IMR-90 (cell line): ENCODE measurements around the gene FXYD1. TPM values are rescaled to one million over a fixed set of nuclear protein-coding genes. Genes with fewer than 3 reads are reported as not detected.
"Not testable (repeated sequence)": the region's sequence is repeated elsewhere in the genome, so short reads cannot be mapped to it uniquely, and the experiment has no call there.

Experiments used
- ATAC-seq: fragments of 200-7000 bp; cut with Tn5 transposase; 2 replicates; pipeline ENCODE4 v1.9.1; 2020; ENCODE audit warnings: low read depth, mild to moderate bottlenecking, moderate library complexity
- BruUV-seq: library from RNA; stranded (reverse); fragments of 400-500 nt; replicated peaks from 2 replicates; lab custom pipeline; 2021; lab: Mats Ljungman, UMichigan
- CTCF ChIA-PET: fragments of 300-600 bp; formaldehyde crosslinking; extraction: SDS; loops from one replicate; lab custom pipeline; 2021; ENCODE audit warnings: antibody characterized with exemption; lab: Yijun Ruan, JAX
- POLR2A ChIA-PET: fragments of 300-600 bp; sonication (Branson Sonifier 250); formaldehyde crosslinking; loops from one replicate; lab custom pipeline; 2022; ENCODE audit warnings: antibody characterized with exemption; ENCODE audit not compliant: unreplicated experiment; lab: Charles Lee
- DNase-seq: peaks from one replicate; pipeline ENCODE4 v3.0.0; 2013
- H2AFZ ChIP-seq: replicated peaks from 2 replicates; pipeline ENCODE3; 2013; ENCODE audit warnings: low read length, mild to moderate bottlenecking; ENCODE audit not compliant: poor library complexity
- H2AK5ac ChIP-seq: 2 replicates; pipeline ENCODE4 v1.6.1; 2013; ENCODE audit warnings: low read depth, low read length, inconsistent platforms
- H2AK9ac ChIP-seq: replicated peaks from 2 replicates; pipeline ENCODE3; 2013; ENCODE audit warnings: mild to moderate bottlenecking, low read depth, low read length, moderate library complexity; ENCODE audit not compliant: poor library complexity
- H2BK120ac ChIP-seq: 2 replicates; pipeline ENCODE4 v1.6.1; 2013; ENCODE audit warnings: low read depth, low read length, inconsistent platforms
- H2BK15ac ChIP-seq: 3 replicates; pipeline ENCODE4 v1.6.1; 2013; ENCODE audit warnings: low read depth, low read length, inconsistent platforms
- H2BK20ac ChIP-seq: 2 replicates; pipeline ENCODE4 v1.6.1; 2013; ENCODE audit warnings: low read depth, mild to moderate bottlenecking, inconsistent platforms, low read length, moderate library complexity
- H2BK5ac ChIP-seq: 2 replicates; pipeline ENCODE4 v1.6.1; 2013; ENCODE audit warnings: mild to moderate bottlenecking, low read depth, low read length, inconsistent platforms; ENCODE audit not compliant: poor library complexity, severe bottlenecking
- H3K14ac ChIP-seq: replicated peaks from 2 replicates; pipeline ENCODE4 v1.6.1; 2013; ENCODE audit warnings: low read depth, low read length, inconsistent platforms
- H3K18ac ChIP-seq: 2 replicates; pipeline ENCODE4 v1.6.1; 2013; ENCODE audit warnings: low read depth, low read length, control low read depth
- H3K23ac ChIP-seq: 2 replicates; pipeline ENCODE4 v1.6.1; 2013; ENCODE audit warnings: low read depth, low read length, inconsistent platforms
- H3K27ac ChIP-seq: 2 replicates; pipeline ENCODE4 v1.5.1; 2013; ENCODE audit warnings: mild to moderate bottlenecking, control low read depth, low read length; ENCODE audit not compliant: insufficient read depth
- H3K27me3 ChIP-seq: 2 replicates; pipeline ENCODE4 v1.6.1; 2013; ENCODE audit warnings: low read length; ENCODE audit not compliant: control insufficient read depth, insufficient read depth
- H3K36me3 ChIP-seq: 2 replicates; pipeline ENCODE4 v1.6.1; 2013; ENCODE audit warnings: low read length, mixed read lengths; ENCODE audit not compliant: control insufficient read depth, insufficient read depth
- H3K4ac ChIP-seq: 2 replicates; pipeline ENCODE4 v1.6.1; 2013; ENCODE audit warnings: low read depth, low read length, inconsistent platforms
- H3K4me1 ChIP-seq: 2 replicates; pipeline ENCODE4 v1.6.1; 2013; ENCODE audit warnings: low read length, mixed read lengths; ENCODE audit not compliant: control insufficient read depth, insufficient read depth
- H3K4me2 ChIP-seq: 2 replicates; pipeline ENCODE4 v1.6.1; 2013; ENCODE audit warnings: low read depth, mild to moderate bottlenecking, control low read depth, low read length, moderate library complexity
- H3K4me3 ChIP-seq: 2 replicates; pipeline ENCODE4 v1.5.1; 2013; ENCODE audit warnings: low read depth, mild to moderate bottlenecking, control low read depth, low read length, moderate library complexity; ENCODE audit not compliant: insufficient read depth
- H3K56ac ChIP-seq: 2 replicates; pipeline ENCODE4 v1.6.1; 2013; ENCODE audit warnings: low read length, inconsistent platforms; ENCODE audit not compliant: insufficient read depth; ENCODE audit errors: extremely low read depth
- H3K79me1 ChIP-seq, 2 experiments: 2 replicates each; pipeline ENCODE4 v1.6.1; 2013; ENCODE audit warnings: low read length in 2 of 2, inconsistent platforms in 1 of 2, low read depth in 1 of 2
- H3K9ac ChIP-seq: 2 replicates; pipeline ENCODE4 v1.6.1; 2013; ENCODE audit warnings: low read depth, low read length, control low read depth
- H3K9me1 ChIP-seq: 2 replicates; pipeline ENCODE4 v1.6.1; 2013; ENCODE audit warnings: low read length, inconsistent platforms; ENCODE audit not compliant: insufficient read depth
- H3K9me3 ChIP-seq: 2 replicates; pipeline ENCODE4 v1.6.1; 2013; ENCODE audit warnings: low read length; ENCODE audit not compliant: control insufficient read depth, insufficient read depth
- H4K20me1 ChIP-seq: 2 replicates; pipeline ENCODE4 v1.6.1; 2013; ENCODE audit warnings: low read length, inconsistent platforms; ENCODE audit not compliant: insufficient read depth
- H4K5ac ChIP-seq: 2 replicates; pipeline ENCODE4 v1.6.1; 2013; ENCODE audit warnings: mild to moderate bottlenecking, low read depth, low read length, control low read depth
- H4K8ac ChIP-seq, 2 experiments: 2 replicates each; pipeline ENCODE4 v1.6.1; 2013; ENCODE audit warnings: low read depth in 2 of 2, low read length in 2 of 2, control low read depth in 1 of 2, inconsistent platforms in 1 of 2
- H4K91ac ChIP-seq: 2 replicates; pipeline ENCODE4 v1.6.1; 2013; ENCODE audit warnings: low read depth, low read length, inconsistent platforms; ENCODE audit not compliant: insufficient read depth
- WGBS, 2 experiments: methylation state at CpG; one replicate each; pipeline versions ENCODE4 v1.1.5 to v1.1.7; 2013; ENCODE audit warnings: missing lambda C conversion rate in 2 of 2; ENCODE audit not compliant: insufficient read length in 1 of 2; ENCODE audit errors: extremely low coverage in 2 of 2; 5-methylcytosine and 5-hydroxymethylcytosine counted together
- dilution Hi-C: fragments of 300-500 bp; cut with HindIII; formaldehyde crosslinking; loops from one replicate; pipeline ENCODE4 v1.14.3; 2018; ENCODE audit warnings: low sequenced_read_pairs; ENCODE audit not compliant: unreplicated experiment
- in situ Hi-C: fragments of 300-500 bp; cut with MboI; formaldehyde crosslinking; loops from 3 replicates; pipeline ENCODE4 v1.14.3; 2019; ENCODE audit warnings: low sequenced_read_pairs, inconsistent platforms, mixed read lengths
- intact Hi-C: fragments of 100-400 bp; cut with micrococcal nuclease; formaldehyde crosslinking; loops from 2 replicates; pipeline ENCODE4 v1.10.0; 2022
- polyA plus RNA-seq, 3 experiments: library from polyadenylated mRNA; depleted of rRNA; stranded (reverse); fragments of >200 nt; gene quantifications; 2 replicates each; pipeline ENCODE4 v1.2.3, GENCODE V29; 2012; ENCODE audit warnings: low replicate concordance in 1 of 3
- total RNA-seq: library from RNA; depleted of rRNA; stranded (reverse); fragments of >200 nt; gene quantifications from 2 replicates; pipeline ENCODE4 v1.2.3, GENCODE V29; 2012

Gene FXYD1
- total and polyA plus RNA-seq, 2 of the 4 experiments (the other 2 are of a cell fraction) = 0.18 to 3.9 TPM

DNA sequence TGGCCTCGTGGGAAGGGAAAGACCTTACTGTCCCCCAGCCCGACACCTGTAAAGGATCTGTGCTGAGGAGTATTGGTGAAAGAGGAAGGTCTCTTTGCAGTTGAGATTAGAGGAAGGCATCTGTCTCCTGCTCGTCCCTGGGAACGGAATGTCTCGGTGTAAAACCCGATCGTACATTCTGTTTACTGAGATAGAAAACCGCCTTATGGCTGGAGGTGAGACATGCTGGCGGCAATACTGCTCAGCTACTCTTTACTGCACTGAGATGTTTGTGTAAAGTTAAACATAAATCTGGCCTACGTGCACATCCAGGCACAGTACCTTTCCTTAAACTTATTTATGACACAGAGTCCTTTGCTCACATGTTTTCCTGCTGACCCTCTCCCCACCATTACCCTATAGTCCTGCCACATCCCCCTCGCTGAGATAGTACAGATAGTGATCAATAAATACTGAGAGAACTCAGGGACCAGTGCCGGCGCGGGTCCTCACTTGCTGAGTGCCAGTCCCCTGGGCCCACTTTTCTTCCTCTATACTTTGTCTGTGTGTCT lies 8.8 kb upstream of the FXYD1 start:
- H3K27me3 ChIP-seq = peaks cover 18% of the 10 kb centered on the region; the same call in 1 of the 2 replicates
- DNase-seq, H2AFZ ChIP-seq, H2AK5ac ChIP-seq, ATAC-seq, H4K8ac ChIP-seq, BruUV-seq, H3K4me1 ChIP-seq, H3K79me1 ChIP-seq, H3K56ac ChIP-seq, H4K20me1 ChIP-seq, POLR2A ChIA-PET, H3K36me3 ChIP-seq, H3K9me1 ChIP-seq, H3K9ac ChIP-seq, dilution Hi-C loops, H2BK120ac ChIP-seq, intact Hi-C loops, CTCF ChIA-PET, H3K14ac ChIP-seq, H4K5ac ChIP-seq, H3K9me3 ChIP-seq, H3K27ac ChIP-seq, H2AK9ac ChIP-seq, H2BK5ac ChIP-seq, H2BK15ac ChIP-seq, H2BK20ac ChIP-seq, H4K91ac ChIP-seq, H3K4ac ChIP-seq, H3K4me3 ChIP-seq, in situ Hi-C loops, H3K4me2 ChIP-seq, H3K23ac ChIP-seq, H3K18ac ChIP-seq: not testable (repeated sequence)
- 20% methylated on average over 1 of the region's 14 CpGs; no CpG with 5 or more reads in 1 of the 2 experiments for WGBS, 2 experiments
